ENCODE results near the gene GPR162. TPM values are rescaled to one million over a fixed set of nuclear protein-coding genes. Genes with fewer than 3 reads are reported as not detected.

The GPR162 gene
- total RNA-seq, 1 experiment from 2014 or later = 2.3 TPM

DNA sequence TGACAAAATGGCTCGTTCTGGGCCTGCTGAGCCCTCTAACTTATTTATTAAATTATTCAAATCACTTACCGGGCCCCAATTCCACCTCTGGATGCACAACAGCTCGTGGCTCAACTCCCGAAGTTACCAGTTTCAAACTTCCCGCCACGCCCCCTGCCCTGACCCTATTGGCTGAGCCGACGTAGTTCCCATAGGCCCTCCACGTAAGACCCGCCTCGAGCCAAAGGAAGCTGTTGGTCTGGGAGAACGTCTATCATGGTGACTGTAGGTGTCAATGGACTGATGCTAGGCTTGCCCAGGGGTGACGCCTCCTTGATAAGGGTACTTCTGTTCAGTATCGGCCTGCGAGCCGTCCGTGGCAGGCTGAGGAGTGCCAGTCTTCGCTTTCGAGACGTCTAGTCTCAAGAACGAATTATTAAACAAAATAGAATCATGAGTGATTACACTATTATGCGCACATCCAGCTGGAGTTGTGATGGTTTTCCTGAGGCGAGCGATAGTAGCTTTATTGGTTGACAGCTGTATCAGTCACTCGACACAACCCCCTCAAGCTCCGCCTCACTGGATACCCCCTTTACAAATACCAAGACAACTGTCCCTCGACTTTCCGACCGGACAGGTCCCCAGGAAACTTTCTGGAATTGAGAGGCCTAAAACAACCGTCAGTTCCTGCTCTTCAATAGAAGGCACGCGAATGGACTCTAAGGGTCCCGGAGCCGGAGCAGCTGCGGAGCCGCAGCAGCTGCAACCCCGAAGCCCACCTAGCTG lies 29.7 kb downstream of the GPR162 start, which contains the start of gene CDCA3:
Gene CDCA3 (minus strand): TSS at position 134 of the 768 bp plus-strand sequence. CDS start 334 bp downstream, outside the sequence.
- DNase-seq (ENCODE audit: low read depth, low spot score) = peak; percentile 98
- Histone ChIP-seq H3K4me1 (ENCODE audit: control insufficient read depth in 1 of 2, insufficient read depth in 2 of 2, low read length in 2 of 2) (peaks cover 15 to 31% of the 10 kb centered on the region in 2 experiments), H3K27me3 (ENCODE audit: insufficient read depth, low read length) (no peaks in the 10 kb centered on the region), H3K9ac (ENCODE audit: low read length) (peak within 1 kb of the TSS; percentile 89), H3K9me2 (ENCODE audit: insufficient read depth) (no peaks in the 10 kb centered on the region), H3K4me2 (ENCODE audit: low read length) (peak within 1 kb of the TSS; percentile 100), H2AFZ (ENCODE audit: low read depth, low read length, poor library complexity, severe bottlenecking) (peak within 1 kb of the TSS; percentile 85), H3K4me3 (replicated peaks in 1 of 2; ENCODE audit: low read depth in 1 of 2, low read length in 2 of 2) (peak within 1 kb of the TSS; percentile 67 to 94), H4K20me1 (ENCODE audit: insufficient read depth) (no peaks in the 10 kb centered on the region), H3K36me3 (ENCODE audit: control insufficient read depth in 1 of 2, insufficient read depth in 2 of 2, low read length in 2 of 2) (peaks cover 28 to 48% of the 10 kb centered on the region in 2 experiments; a peak in 3 of 4 replicates), H3K9me3 (ENCODE audit: control insufficient read depth in 1 of 2, insufficient read depth in 1 of 2, low read depth in 1 of 2, low read length in 2 of 2) (no peaks in the 10 kb centered on the region), H3K27ac (ENCODE audit: low read depth, low read length) (peak within 1 kb of the TSS; percentile 77), H3K79me2 (ENCODE audit: insufficient read depth, low read length) (peaks cover 49% of the 10 kb centered on the region)
- ChIA-PET POLR2A (interaction anchor here (0.9 to 8.9 kb wide), 16 partner anchors 11 to 317 kb away, joined by 3 to 186 read pairs (median 10); partner anchors contain the start of genes C12orf57, COPS7A, GAPDH and GNB3), CTCF (interaction anchor here (1.0 to 3.4 kb wide), 10 partner anchors 17 to 128 kb away, joined by 3 to 38 read pairs (median 9); partner anchors contain the start of genes COPS7A, MLF2, P3H3 and SPSB2), RAD21 (ENCODE audit: low non-redundant PET in 1 of 2, low total read pairs in 2 of 2, uncharacterized antibody in 2 of 2, unreplicated experiment in 2 of 2) (interaction anchor here (0.6 to 1.5 kb wide), 3 partner anchors 22 to 162 kb away, joined by 3 to 5 read pairs (median 4); partner anchors contain the start of genes SPSB2 (in 1 of the 2) and ZNF384 (in 1 of the 2))
- ATAC-seq = peak; percentile 71
- no TSS peak for BruUV-seq (replicated peaks)
- peak; percentile 87 for TF ChIP-seq POLR2AphosphoS5 (IDR thresholded peaks at IDR 0.05; ENCODE audit: low read depth, low read length)
- no peak for TF ChIP-seq EZH2 (IDR thresholded peaks at IDR 0.05)
- TF ChIP-seq RAD21 (IDR thresholded peaks at IDR 0.05; ENCODE audit: low read depth) = no peak
- TF ChIP-seq FOSL1 (IDR thresholded peaks at IDR 0.05; ENCODE audit: low read depth) = no peak
- TF ChIP-seq POLR2A (IDR thresholded peaks at IDR 0.05; ENCODE audit: borderline replicate concordance, extremely low read depth, insufficient read depth, insufficient read length) = peak; percentile 94
- no peak for TF ChIP-seq CEBPB (IDR thresholded peaks at IDR 0.05; ENCODE audit: low read depth)
- TF ChIP-seq SRF (IDR thresholded peaks at IDR 0.05; ENCODE audit: low read depth) = no peak
- no peak for TF ChIP-seq SP1 (IDR thresholded peaks at IDR 0.05; ENCODE audit: low read depth)
- intact Hi-C loops (cut with micrococcal nuclease) = loop anchor here (5.0 kb wide), 1 partner anchor 244 kb away; the partner anchor contains the start of gene CHD4

Measured in HCT116 (cell line).